NT2/D1 (cell line): ENCODE measurements around the gene CRAMP1.

Source experiments
- DNase-seq: peaks from one replicate; pipeline ENCODE4 v3.0.0-alpha.2; 2011; ENCODE audit warnings: low read depth, low spot score
- H3K27me3 ChIP-seq: 2 replicates; pipeline ENCODE4 v1.6.0; 2011; ENCODE audit warnings: mild to moderate bottlenecking; ENCODE audit not compliant: insufficient read length, insufficient read depth
- H3K36me3 ChIP-seq: 2 replicates; pipeline ENCODE4 v1.6.1; 2011; ENCODE audit warnings: mild to moderate bottlenecking, low read length, mixed read lengths; ENCODE audit not compliant: insufficient read depth, insufficient read length
- H3K4me1 ChIP-seq: 2 replicates; pipeline ENCODE4 v1.5.1; 2011; ENCODE audit not compliant: insufficient read depth, insufficient read length
- H3K4me3 ChIP-seq: 2 replicates; pipeline ENCODE4 v1.5.1; 2011; ENCODE audit warnings: low read depth; ENCODE audit not compliant: insufficient read length
- H3K9ac ChIP-seq: 2 replicates; pipeline ENCODE4 v1.6.0; 2011; ENCODE audit warnings: low read depth; ENCODE audit not compliant: insufficient read length
- H3K9me3 ChIP-seq: 2 replicates; pipeline ENCODE4 v1.5.1; 2011; ENCODE audit warnings: mild to moderate bottlenecking, low read length; ENCODE audit not compliant: insufficient read depth
- SUZ12 ChIP-seq: IDR thresholded peaks from 2 replicates; pipeline ENCODE4 v1.6.1; 2011; ENCODE audit not compliant: insufficient read length, insufficient read depth; ENCODE audit errors: extremely low read depth
- YY1 ChIP-seq: IDR thresholded peaks from 2 replicates; pipeline ENCODE4 v1.6.1; 2011; ENCODE audit not compliant: insufficient read length, insufficient read depth
- ZNF274 ChIP-seq: IDR thresholded peaks from 2 replicates; pipeline ENCODE4 v1.6.1; 2011; ENCODE audit warnings: mild to moderate bottlenecking, low read depth, low read length

CRAMP1 gene

GRCh38 chr16:1573301-1573700 lies 38.9 kb upstream of the CRAMP1 start:
- Histone ChIP-seq H3K36me3 (peaks cover 14% of the 10 kb centered on the region), H3K9ac (no peak overlapping the region), H3K4me3 (no peak overlapping the region), H3K4me1 (peaks cover 7% of the 10 kb centered on the region), H3K9me3 (peaks cover 5% of the 10 kb centered on the region; the same call in 1 of the 2 replicates), H3K27me3 (no peaks in the 10 kb centered on the region)
- TF ChIP-seq ZNF274 (no peak), YY1 (no peak), SUZ12 (no peak)
- no peak for DNase-seq

- no peak for TF ChIP-seq ZNF274
- TF ChIP-seq YY1: no peak
- TF ChIP-seq SUZ12: no peak
- Histone ChIP-seq H3K4me1 (peaks cover 7% of the 10 kb centered on the region), H3K9ac (no peak overlapping the region), H3K36me3 (peaks cover 26% of the 10 kb centered on the region), H3K27me3 (no peaks in the 10 kb centered on the region), H3K9me3 (peaks cover 5% of the 10 kb centered on the region; the same call in 1 of the 2 replicates), H3K4me3 (no peak overlapping the region)
- DNase-seq: no peak
These were observed 36.6 kb upstream of the CRAMP1 start for GRCh38 chr16:1575578-1575977.

- no peak overlapping the region for H3K9ac ChIP-seq
- no peaks in the 10 kb centered on the region for H3K27me3 ChIP-seq
- H3K36me3 ChIP-seq: peaks cover 55% of the 10 kb centered on the region
- peaks cover 6% of the 10 kb centered on the region for H3K4me1 ChIP-seq
- TF ChIP-seq YY1: no peak
- no peak for TF ChIP-seq ZNF274
- no peak for TF ChIP-seq SUZ12
- no peak for DNase-seq
- peaks cover 5% of the 10 kb centered on the region; the same call in 1 of the 2 replicates for H3K9me3 ChIP-seq
- no peak overlapping the region for H3K4me3 ChIP-seq
These were observed 32.9 kb upstream of the CRAMP1 start for GRCh38 chr16:1579214-1579613.

- peaks cover 5% of the 10 kb centered on the region; the same call in 1 of the 2 replicates for H3K9me3 ChIP-seq
- no peak overlapping the region for H3K4me3 ChIP-seq
- peaks cover 58% of the 10 kb centered on the region for H3K36me3 ChIP-seq
- no peak for DNase-seq
- H3K4me1 ChIP-seq: peaks cover 3% of the 10 kb centered on the region
- no peaks in the 10 kb centered on the region for H3K27me3 ChIP-seq
- TF ChIP-seq SUZ12 (no peak), ZNF274 (no peak), YY1 (no peak)
- no peak overlapping the region for H3K9ac ChIP-seq
These were observed 31.9 kb upstream of the CRAMP1 start for GRCh38 chr16:1580256-1580655.

GRCh38 chr16:1580956-1581355 lies 31.2 kb upstream of the CRAMP1 start:
- TF ChIP-seq SUZ12 (no peak), ZNF274 (no peak), YY1 (no peak)
- peaks cover 57% of the 10 kb centered on the region for H3K36me3 ChIP-seq
- H3K4me3 ChIP-seq: no peak overlapping the region
- no peak for DNase-seq
- H3K4me1 ChIP-seq: peaks cover 3% of the 10 kb centered on the region
- H3K9me3 ChIP-seq: no peaks in the 10 kb centered on the region
- H3K9ac ChIP-seq: no peak overlapping the region
- H3K27me3 ChIP-seq: no peaks in the 10 kb centered on the region

- H3K4me1 ChIP-seq: peaks cover 3% of the 10 kb centered on the region
- DNase-seq: no peak
- H3K36me3 ChIP-seq: peaks cover 63% of the 10 kb centered on the region
- no peak overlapping the region for H3K9ac ChIP-seq
- H3K27me3 ChIP-seq: no peaks in the 10 kb centered on the region
- H3K9me3 ChIP-seq: no peaks in the 10 kb centered on the region
- no peak for TF ChIP-seq YY1
- TF ChIP-seq ZNF274: no peak
- TF ChIP-seq SUZ12: no peak
- H3K4me3 ChIP-seq: no peak overlapping the region
These were observed 30.4 kb upstream of the CRAMP1 start for GRCh38 chr16:1581804-1582203.

GRCh38 chr16:1583180-1583579 lies 29.0 kb upstream of the CRAMP1 start:
- no peaks in the 10 kb centered on the region for H3K27me3 ChIP-seq
- TF ChIP-seq ZNF274: no peak
- TF ChIP-seq YY1: no peak
- TF ChIP-seq SUZ12: no peak
- no peaks in the 10 kb centered on the region for H3K9me3 ChIP-seq

GRCh38 chr16:1584926-1585484 lies 27.2 kb upstream of the CRAMP1 start:
- TF ChIP-seq SUZ12 (no peak), ZNF274 (no peak), YY1 (no peak)
- no peak for DNase-seq
- Histone ChIP-seq H3K36me3 (peaks cover 75% of the 10 kb centered on the region), H3K4me3 (no peak overlapping the region), H3K4me1 (peaks cover 3% of the 10 kb centered on the region), H3K9me3 (no peaks in the 10 kb centered on the region), H3K9ac (no peak overlapping the region), H3K27me3 (no peaks in the 10 kb centered on the region)

More at GRCh38 chr16:1583180-1583579, 29.0 kb upstream of the CRAMP1 start:
- DNase-seq: no peak
- Histone ChIP-seq H3K4me3 (no peak overlapping the region), H3K4me1 (peaks cover 3% of the 10 kb centered on the region), H3K9ac (no peak overlapping the region), H3K36me3 (peaks cover 72% of the 10 kb centered on the region)
